Stimulated activated CD8-positive, alpha-beta memory T cell treated with anti-CD3 and anti-CD28 coated beads, Interleukin-15, amount 100 ng/mL, for 1 hour (primary cell): ENCODE results near the gene OR8K1.

ENCODE experiments used
- DNase-seq: peaks from one replicate; pipeline ENCODE4 v3.0.0-alpha.2; 2020; ENCODE audit warnings: low read depth

The OR8K1 gene

DNA sequence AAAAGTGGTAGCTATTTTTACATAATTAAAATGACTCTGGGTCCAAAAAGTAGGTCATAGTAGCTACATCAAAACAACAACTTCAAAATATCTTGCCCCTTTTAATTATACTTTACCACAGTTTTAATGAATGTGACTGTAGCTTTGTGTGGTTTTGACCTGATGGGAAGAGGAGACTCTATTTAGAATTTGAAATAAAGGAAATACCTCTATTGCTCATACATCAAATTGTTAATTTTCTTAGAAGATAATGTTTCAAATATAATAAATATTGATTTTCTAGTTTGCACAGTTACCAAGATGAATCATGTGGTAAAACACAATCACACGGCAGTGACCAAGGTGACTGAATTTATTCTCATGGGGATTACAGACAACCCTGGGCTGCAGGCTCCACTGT lies at the start of gene OR8K1:
OR8K1 (plus strand) TSS at position 301 of the 400 bp plus-strand sequence; CDS start at position 301, 0 bp downstream.
- DNase-seq = no peak

DNA sequence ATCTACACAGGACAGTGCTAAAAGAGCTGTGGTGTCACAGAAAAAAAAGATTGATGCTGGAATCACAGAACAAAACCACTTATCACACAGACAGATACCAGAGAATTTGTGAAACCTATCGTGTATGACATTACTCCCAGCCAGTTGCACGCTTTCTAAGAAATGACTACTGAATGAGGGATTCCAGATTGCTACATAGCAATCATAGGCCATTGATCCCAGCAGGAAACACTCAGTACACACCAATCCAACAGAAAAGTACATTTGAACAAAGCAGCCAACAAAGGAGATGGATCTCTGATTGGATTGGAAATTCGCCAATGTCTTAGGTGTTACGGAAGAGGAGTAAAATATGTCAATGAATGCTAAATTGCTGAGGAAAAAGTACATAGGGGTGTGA lies 48.9 kb upstream of the OR8K1 start:
- no peak for DNase-seq

DNA sequence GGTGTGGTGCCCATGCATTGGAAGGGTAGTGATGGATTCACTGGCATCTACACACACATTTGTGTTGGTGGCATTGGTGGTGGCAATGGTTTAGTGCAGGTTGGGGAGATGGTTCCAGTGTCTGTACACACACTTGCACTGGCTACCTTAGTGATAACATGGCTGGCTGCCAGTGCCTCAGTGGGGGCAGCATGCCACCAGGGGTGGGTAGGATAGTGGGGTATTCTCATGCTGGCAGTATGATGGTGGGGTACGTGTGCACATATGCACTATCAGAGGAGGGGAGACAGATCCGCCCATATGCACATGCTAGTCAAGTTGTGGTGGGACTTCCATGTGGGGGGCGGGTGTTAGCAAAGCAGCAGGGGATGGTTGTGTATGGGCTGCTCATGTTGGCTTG lies 38.0 kb upstream of the OR8K1 start:
- DNase-seq = no peak

DNA sequence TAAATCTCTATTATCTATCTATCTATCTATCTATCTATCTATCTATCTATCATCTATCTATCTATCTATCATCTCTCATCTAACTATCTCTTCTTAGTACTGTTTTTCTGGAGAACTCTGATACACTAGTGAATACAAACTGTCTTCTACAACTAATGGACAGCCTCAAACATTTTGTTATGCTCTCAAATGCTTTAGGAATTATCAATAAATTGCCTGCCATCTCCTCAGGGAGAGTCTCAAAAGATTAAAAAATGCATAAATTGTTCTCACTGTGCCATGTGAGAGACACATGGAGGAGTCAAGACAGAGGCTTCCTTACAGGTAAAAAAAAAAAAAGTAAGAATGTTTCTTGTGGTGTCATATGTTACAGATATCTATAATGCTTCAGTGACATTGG lies 31.0 kb upstream of the OR8K1 start, which contains the start of gene OR8K3:
OR8K3 (plus strand) TSS at position 301 of the 400 bp plus-strand sequence. CDS start 3,163 bp downstream, outside the sequence.
- DNase-seq = no peak

DNA sequence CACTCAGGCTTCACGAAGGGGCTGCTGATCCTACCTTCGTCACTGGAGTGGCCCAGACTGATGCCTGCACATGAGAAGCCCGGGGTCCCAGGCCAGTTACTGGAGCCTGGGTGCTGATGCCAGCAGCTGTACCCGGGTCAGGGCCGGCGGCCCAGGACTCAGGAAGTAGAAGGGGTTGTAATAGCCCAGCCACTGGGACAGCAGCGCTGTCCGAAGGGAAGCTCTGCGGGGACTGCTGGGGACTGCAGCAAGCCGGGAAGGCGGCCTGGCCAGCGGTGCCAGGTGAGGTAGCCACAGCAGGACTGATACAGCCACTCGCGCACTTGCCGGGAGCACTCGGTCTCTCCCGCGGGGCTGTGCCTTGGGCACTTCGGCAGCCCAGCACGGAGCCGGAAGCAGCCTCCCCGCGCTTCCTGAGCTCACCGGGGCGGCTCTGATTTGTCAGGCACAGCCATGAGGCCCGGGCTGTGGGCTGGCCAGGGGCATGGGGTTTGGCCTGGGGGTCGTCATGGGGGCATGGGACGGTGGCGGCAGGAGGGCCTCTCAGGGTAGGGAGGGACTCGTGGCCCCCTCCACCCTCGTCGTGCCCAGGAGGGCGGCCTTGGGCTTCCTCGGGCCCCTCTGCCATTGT lies 13.9 kb upstream of the OR8K1 start:
- DNase-seq = no peak

DNA sequence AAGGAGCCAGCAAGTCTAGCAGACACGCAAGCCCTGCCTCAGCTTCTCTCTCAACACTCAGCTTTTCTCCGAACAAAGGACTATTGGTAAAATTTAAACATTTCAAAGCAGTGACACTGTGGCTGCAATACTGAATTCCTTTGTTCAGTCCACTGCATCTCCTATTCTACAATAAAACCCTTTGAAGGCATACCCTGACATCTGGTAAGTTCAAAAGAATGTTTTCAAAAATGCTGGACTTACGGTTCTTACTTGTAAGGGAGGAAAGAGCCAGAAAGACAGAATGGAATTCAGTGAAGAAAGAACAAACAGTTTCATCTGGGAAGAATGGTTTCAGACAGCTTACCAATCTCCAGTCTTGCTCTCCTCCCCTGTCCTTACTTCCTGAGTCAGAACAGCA lies 12.7 kb upstream of the OR8K1 start:
- DNase-seq = no peak

DNA sequence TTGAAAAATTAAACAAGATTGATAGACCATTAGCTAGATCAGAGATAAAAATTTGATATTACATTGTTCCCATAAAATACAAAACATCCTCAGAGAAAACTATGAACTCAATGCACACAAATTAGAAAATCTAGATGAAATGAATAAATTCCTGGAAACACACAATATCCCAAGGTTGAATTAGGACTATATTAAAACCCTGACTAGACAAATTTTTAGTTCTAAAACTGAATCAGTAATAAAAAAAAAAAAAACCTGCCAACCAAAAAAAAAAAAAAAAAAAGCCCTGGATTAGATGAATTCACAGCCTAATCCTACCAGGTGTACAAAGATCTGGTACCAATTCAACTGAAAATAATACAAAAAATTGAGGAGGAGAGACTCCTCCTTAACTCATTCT lies 5.5 kb upstream of the OR8K1 start:
- no peak for DNase-seq

DNA sequence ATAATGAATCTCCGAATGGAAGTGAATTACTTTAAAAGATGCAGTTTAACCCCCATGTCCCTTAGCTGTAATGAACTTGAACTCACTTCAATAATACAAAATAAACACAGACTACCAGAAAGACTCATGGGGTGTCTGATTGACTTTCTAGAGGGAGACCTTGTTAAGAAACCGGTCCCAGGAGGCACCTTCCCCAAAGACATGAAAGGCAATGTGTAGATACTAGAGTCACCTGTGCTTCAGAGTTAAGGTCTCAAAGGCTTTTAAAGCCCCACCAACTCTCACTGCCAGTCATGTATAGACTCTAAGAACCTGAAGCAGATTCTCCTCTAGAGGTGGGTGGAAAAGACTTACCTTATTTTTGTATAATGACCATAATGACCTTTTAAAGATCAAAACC lies 8.2 kb downstream of the OR8K1 start, which contains the start of gene OR8J1:
OR8J1 (plus strand) TSS at position 301 of the 400 bp plus-strand sequence. CDS start 5,956 bp downstream, outside the sequence.
- no peak for DNase-seq

DNA sequence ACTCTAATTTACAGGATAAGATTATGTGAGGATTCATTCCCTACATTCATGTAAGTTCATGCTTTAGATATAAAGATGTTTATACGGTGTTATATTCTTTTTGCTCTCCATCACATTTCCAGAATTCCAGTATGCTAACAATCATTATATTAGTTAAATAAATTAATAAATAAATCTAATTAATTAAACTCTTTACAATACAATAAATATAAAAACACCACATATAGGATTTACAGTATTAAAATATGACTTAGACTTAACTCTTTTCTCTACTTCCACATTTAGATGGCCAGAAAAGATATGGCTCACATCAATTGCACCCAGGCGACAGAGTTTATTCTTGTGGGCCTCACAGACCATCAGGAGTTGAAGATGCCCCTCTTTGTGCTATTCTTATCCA lies 29.5 kb downstream of the OR8K1 start, which contains the start of gene OR8U1:
OR8U1 (plus strand) TSS at position 301 of the 400 bp plus-strand sequence; CDS start at position 301, 0 bp downstream.
- DNase-seq = no peak

DNA sequence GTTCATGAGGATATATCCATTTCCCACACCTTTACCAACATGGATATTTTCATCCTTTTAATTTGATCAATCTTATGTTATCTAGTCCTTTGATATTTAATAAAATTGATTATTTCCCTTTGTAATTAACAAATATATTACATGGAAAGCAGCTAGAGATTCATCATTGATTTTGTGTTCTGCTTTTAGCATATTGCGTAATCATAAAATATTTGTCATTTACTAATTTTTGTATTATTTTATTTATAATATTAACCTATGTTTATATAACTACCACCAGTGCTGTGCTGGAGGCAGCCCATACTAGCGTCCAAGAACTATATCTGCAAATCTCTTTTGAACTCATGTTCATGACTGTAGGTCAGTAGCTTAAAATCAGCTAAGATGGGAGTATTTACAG lies 34.3 kb downstream of the OR8K1 start:
- no peak for DNase-seq

DNA sequence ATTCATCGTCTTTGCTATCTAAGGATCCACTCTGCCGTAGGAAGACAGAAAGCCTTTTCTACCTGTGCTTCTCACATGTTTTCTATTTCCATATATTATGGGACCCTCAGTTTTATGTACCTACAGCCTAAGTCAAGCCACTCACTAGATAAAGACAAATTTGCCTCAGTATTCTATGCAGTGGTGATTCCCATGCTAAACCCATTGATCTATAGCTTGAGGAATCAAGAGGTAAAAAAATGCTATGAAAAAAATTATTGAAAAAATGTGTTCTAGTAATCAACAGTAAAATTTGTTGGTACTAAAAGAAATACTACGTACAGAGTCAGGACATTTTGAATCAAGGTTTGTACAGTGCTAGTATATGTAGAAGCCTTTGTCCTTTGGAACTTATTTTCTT lies 48.5 kb downstream of the OR8K1 start:
- no peak for DNase-seq

DNA sequence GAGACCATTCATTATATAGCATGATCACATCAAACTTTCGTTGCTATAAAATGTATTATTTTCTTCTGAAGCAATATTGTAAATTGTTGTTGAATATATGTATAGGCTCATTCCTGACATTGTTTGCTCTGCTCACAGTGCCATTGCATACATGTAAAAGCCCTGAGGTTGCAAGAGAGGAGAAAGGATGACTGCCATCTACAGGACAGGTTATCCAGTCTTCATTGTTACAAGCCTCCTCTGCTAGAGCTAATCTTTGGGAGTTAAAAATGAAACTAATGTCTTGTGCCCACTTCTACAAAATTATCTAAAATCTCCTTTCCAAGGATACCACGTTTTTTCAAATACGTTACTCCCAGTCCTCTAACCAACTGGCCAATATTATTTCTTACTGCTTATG lies 50.2 kb downstream of the OR8K1 start:
- no peak for DNase-seq
